Adrenal gland (tissue), 5 donors: ENCODE measurements around the gene PSMD8.

Source experiments
- CTCF ChIP-seq, 6 experiments: fragments of 450-650 bp in 4 of 6; fragments of 200-600 bp in 2 of 6; sonication (generic) in 1 of 6; IDR thresholded peaks; 1 replicate in 5 of 6; 2 replicates in 1 of 6; pipeline versions ENCODE4 v1.5.1 to v1.8.0; 2016 to 2021; ENCODE audit warnings: antibody characterized with exemption in 6 of 6, mild to moderate bottlenecking in 2 of 6, moderate library complexity in 1 of 6
- POLR2A ChIP-seq, 2 donors: fragments of 450-650 bp; IDR thresholded peaks; one replicate each; pipeline ENCODE4 v1.6.1; 2017; ENCODE audit warnings: antibody characterized with exemption in 2 of 2, mild to moderate bottlenecking in 2 of 2, moderate library complexity in 1 of 2
- donor health status: DM: no; HTN: no; CAD: no.

GRCh38 chr19:38421856-38422255 is 47.5 kb downstream of the PSMD8 start:
- TF ChIP-seq CTCF (IDR thresholded peaks at IDR 0.05) (no peak), POLR2A (IDR thresholded peaks at IDR 0.05) (no peak)
